Astrocyte (in vitro differentiated cells and primary cell): ENCODE results near the gene MARK2. TPM values are rescaled to one million over a fixed set of nuclear protein-coding genes. Genes with fewer than 3 reads are reported as not detected.

ENCODE experiments used
- DNase-seq: peaks from one replicate; pipeline ENCODE4 v3.0.0-alpha.2; 2010; ENCODE audit warnings: low read depth
- FAIRE-seq: peaks from 2 replicates; lab custom pipeline; 2011; peaks lifted over from hg19 to GRCh38; lab: Jason Lieb, UNC
- H2AFZ ChIP-seq: 2 replicates; pipeline ENCODE4 v1.6.0; 2012; ENCODE audit warnings: low read depth, low read length, inconsistent platforms
- H3K27ac ChIP-seq: 2 replicates; pipeline ENCODE4 v1.5.1; 2011; ENCODE audit warnings: low read depth, low read length, inconsistent platforms
- H3K27me3 ChIP-seq: 2 replicates; pipeline ENCODE4 v1.6.0; 2011; ENCODE audit warnings: low read length, inconsistent platforms; ENCODE audit not compliant: insufficient read depth
- H3K36me3 ChIP-seq: 2 replicates; pipeline ENCODE4 v1.5.1; 2011; ENCODE audit warnings: low read length, inconsistent platforms; ENCODE audit not compliant: insufficient read depth
- H3K4me1 ChIP-seq: 2 replicates; pipeline ENCODE4 v1.5.1; 2011; ENCODE audit warnings: low read length, inconsistent platforms; ENCODE audit not compliant: insufficient read depth
- H3K4me2 ChIP-seq: 2 replicates; pipeline ENCODE4 v1.6.0; 2012; ENCODE audit warnings: low read length, inconsistent platforms
- H3K4me3 ChIP-seq: 2 replicates; pipeline ENCODE4 v1.5.1; 2011; ENCODE audit warnings: low read depth, mild to moderate bottlenecking, low read length, inconsistent platforms; ENCODE audit not compliant: insufficient read depth
- H3K79me2 ChIP-seq: 2 replicates; pipeline ENCODE4 v1.6.0; 2012; ENCODE audit warnings: mild to moderate bottlenecking, low read length, inconsistent platforms; ENCODE audit not compliant: insufficient read depth
- H3K9ac ChIP-seq: 2 replicates; pipeline ENCODE4 v1.6.0; 2012; ENCODE audit warnings: mild to moderate bottlenecking, low read length, inconsistent platforms
- H3K9me3 ChIP-seq: 2 replicates; pipeline ENCODE4 v1.5.1; 2012; ENCODE audit warnings: low read depth, mild to moderate bottlenecking, low read length, inconsistent platforms; ENCODE audit not compliant: insufficient read depth
- H4K20me1 ChIP-seq: 2 replicates; pipeline ENCODE4 v1.6.0; 2012; ENCODE audit warnings: low read length, inconsistent platforms; ENCODE audit not compliant: insufficient read depth
- H3K27ac Mint-ChIP-seq: one replicate; pipeline ENCODE4 v1.8.0; 2021; ENCODE audit warnings: mild to moderate bottlenecking, mixed read lengths; ENCODE audit not compliant: unreplicated experiment
- H3K27me3 Mint-ChIP-seq: one replicate; pipeline ENCODE4 v1.8.0; 2021; ENCODE audit warnings: low read depth, mixed read lengths; ENCODE audit not compliant: unreplicated experiment
- H3K36me3 Mint-ChIP-seq: one replicate; pipeline ENCODE4 v1.8.0; 2021; ENCODE audit warnings: low read depth, mixed read lengths; ENCODE audit not compliant: unreplicated experiment
- H3K4me1 Mint-ChIP-seq: one replicate; pipeline ENCODE4 v1.8.0; 2021; ENCODE audit warnings: low read depth, mixed read lengths; ENCODE audit not compliant: unreplicated experiment
- H3K4me3 Mint-ChIP-seq: one replicate; pipeline ENCODE4 v1.8.0; 2021; ENCODE audit warnings: mild to moderate bottlenecking, moderate library complexity, mixed read lengths; ENCODE audit not compliant: unreplicated experiment
- H3K9me3 Mint-ChIP-seq: one replicate; pipeline ENCODE4 v1.8.0; 2021; ENCODE audit warnings: mild to moderate bottlenecking, mixed read lengths; ENCODE audit not compliant: unreplicated experiment
- CTCF ChIP-seq: IDR thresholded peaks from 2 replicates; pipeline ENCODE4 v1.5.1; 2011; ENCODE audit warnings: low read depth, mild to moderate bottlenecking, inconsistent platforms, low read length, moderate library complexity; ENCODE audit not compliant: insufficient read depth
- EZH2 ChIP-seq: IDR thresholded peaks from 2 replicates; pipeline ENCODE4 v1.6.1; 2012; ENCODE audit warnings: mild to moderate bottlenecking, low read length, inconsistent platforms; ENCODE audit not compliant: insufficient read depth
- total RNA-seq: library from RNA; stranded (reverse); gene quantifications from 2 replicates; pipeline ENCODE4 v1.2.1, GENCODE V29; 2021

MARK2 gene
- total RNA-seq, 1 donor from 2014 or later, result 38.1 TPM

- H3K4me1 ChIP-seq, result no peaks in the 10 kb centered on the region
- Mint-ChIP-seq H3K4me1 (peaks cover 8% of the 10 kb centered on the region), H3K36me3 (peaks cover 30% of the 10 kb centered on the region), H3K9me3 (no peaks in the 10 kb centered on the region), H3K27ac (no peak overlapping the region), H3K27me3 (no peaks in the 10 kb centered on the region), H3K4me3 (no peak overlapping the region)
- peaks cover 36% of the 10 kb centered on the region for H3K36me3 ChIP-seq
- TF ChIP-seq CTCF (peak; percentile 34), EZH2 (no peak)
- no peaks in the 10 kb centered on the region for H3K27me3 ChIP-seq
- no peak overlapping the region for H3K4me2 ChIP-seq
- H3K4me3 ChIP-seq, result no peak overlapping the region
- no peak overlapping the region for H3K9ac ChIP-seq
- H3K79me2 ChIP-seq, result no peaks in the 10 kb centered on the region
- H3K27ac ChIP-seq, result no peak overlapping the region
- H3K9me3 ChIP-seq, result no peaks in the 10 kb centered on the region
- peaks cover 22% of the 10 kb centered on the region for H4K20me1 ChIP-seq
- DNase-seq (no peak), FAIRE-seq (no peak)
- no peak overlapping the region for H2AFZ ChIP-seq
These were observed 62.8 kb downstream of the MARK2 start for GRCh38 chr11:63901660-63902059.

DNA sequence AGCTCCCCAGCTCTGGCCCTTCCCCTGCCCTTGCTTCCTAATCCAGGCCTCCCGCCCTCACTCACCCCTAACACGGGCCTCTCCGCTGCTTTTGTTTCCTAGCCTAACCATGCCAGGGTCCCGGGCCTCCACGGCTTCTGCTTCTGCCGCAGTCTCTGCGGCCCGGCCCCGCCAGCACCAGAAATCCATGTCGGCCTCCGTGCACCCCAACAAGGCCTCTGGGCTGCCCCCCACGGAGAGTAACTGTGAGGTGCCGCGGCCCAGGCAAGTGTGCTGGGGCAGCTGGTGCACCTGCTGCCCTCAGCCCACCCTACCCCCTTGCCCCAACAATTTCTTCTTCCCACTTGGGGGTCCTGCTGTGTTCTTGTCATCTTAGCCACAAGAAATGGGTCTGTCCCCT is 65.0 kb downstream of the MARK2 start:
- H3K27me3 Mint-ChIP-seq, result no peaks in the 10 kb centered on the region
- Histone ChIP-seq H3K27ac (no peak overlapping the region), H3K79me2 (no peaks in the 10 kb centered on the region), H2AFZ (no peak overlapping the region), H3K36me3 (peaks cover 20% of the 10 kb centered on the region), H3K4me1 (no peaks in the 10 kb centered on the region), H3K27me3 (no peaks in the 10 kb centered on the region), H3K4me3 (no peak overlapping the region), H3K9me3 (no peaks in the 10 kb centered on the region), H3K4me2 (no peak overlapping the region), H3K9ac (no peak overlapping the region), H4K20me1 (peaks cover 28% of the 10 kb centered on the region)
- no peak for TF ChIP-seq CTCF
- TF ChIP-seq EZH2, result no peak
- peaks cover 8% of the 10 kb centered on the region for H3K4me1 Mint-ChIP-seq
- peaks cover 18% of the 10 kb centered on the region for H3K36me3 Mint-ChIP-seq
- H3K27ac Mint-ChIP-seq, result peak overlapping the region; percentile 29
- H3K4me3 Mint-ChIP-seq, result peak overlapping the region; percentile 36
- DNase-seq (no peak), FAIRE-seq (no peak)
- no peaks in the 10 kb centered on the region for H3K9me3 Mint-ChIP-seq

DNA sequence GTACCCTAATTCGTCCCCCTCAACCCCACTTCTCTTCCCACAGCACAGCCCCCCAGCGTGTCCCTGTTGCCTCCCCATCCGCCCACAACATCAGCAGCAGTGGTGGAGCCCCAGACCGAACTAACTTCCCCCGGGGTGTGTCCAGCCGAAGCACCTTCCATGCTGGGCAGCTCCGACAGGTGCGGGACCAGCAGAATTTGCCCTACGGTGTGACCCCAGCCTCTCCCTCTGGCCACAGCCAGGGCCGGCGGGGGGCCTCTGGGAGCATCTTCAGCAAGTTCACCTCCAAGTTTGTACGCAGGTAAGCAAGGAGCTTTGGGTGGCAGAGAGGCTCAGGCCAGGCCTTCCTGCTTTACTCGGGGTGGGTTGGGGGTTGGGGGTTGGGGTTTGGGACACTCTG is 65.8 kb downstream of the MARK2 start:
- peaks cover 28% of the 10 kb centered on the region for H4K20me1 ChIP-seq
- no peaks in the 10 kb centered on the region for H3K27me3 ChIP-seq
- H3K9me3 Mint-ChIP-seq, result no peaks in the 10 kb centered on the region
- no peak for TF ChIP-seq CTCF
- no peak for TF ChIP-seq EZH2
- no peak overlapping the region for H3K27ac ChIP-seq
- DNase-seq (no peak), FAIRE-seq (no peak)
- H3K4me1 Mint-ChIP-seq, result peaks cover 8% of the 10 kb centered on the region
- no peaks in the 10 kb centered on the region for H3K4me1 ChIP-seq
- H3K27me3 Mint-ChIP-seq, result no peaks in the 10 kb centered on the region
- H3K79me2 ChIP-seq, result no peaks in the 10 kb centered on the region
- H3K4me3 ChIP-seq, result no peak overlapping the region
- H3K36me3 Mint-ChIP-seq, result peaks cover 14% of the 10 kb centered on the region
- H3K4me3 Mint-ChIP-seq, result no peak overlapping the region
- no peaks in the 10 kb centered on the region for H3K9me3 ChIP-seq
- H3K4me2 ChIP-seq, result no peak overlapping the region
- H3K27ac Mint-ChIP-seq, result no peak overlapping the region
- no peak overlapping the region for H2AFZ ChIP-seq
- peaks cover 17% of the 10 kb centered on the region for H3K36me3 ChIP-seq
- H3K9ac ChIP-seq, result no peak overlapping the region
